ENCODE results near the gene GOT1.

Gene GOT1

DNA sequence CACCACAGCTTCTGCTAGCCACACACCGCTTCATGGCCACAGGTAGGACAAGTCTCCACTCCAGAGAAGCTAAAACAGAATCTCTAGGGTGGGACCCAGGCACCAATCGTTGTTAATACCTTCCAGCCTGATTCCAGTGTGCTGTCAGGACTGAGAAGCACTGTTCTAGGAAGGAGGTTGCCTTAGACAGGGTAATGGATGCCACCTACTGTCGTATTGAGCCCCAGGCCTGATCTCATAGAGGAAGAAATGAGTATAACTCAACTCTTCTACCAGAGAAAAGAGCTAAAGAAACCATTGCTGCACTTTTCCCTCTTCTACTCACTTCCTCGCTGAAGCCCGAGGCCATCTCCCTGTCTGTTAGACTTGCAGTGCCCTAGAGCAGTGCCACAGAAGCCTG lies 69.5 kb downstream of the GOT1 start:
- no peak for DNase-seq (ENCODE audit: low read depth, low spot score)

- DNase-seq (ENCODE audit: low read depth, low spot score), result peak; percentile 56
Measured at GRCh38 chr10:99358101-99358500, 72.3 kb downstream of the GOT1 start.

- DNase-seq (ENCODE audit: low read depth, low spot score), result no peak
Measured at GRCh38 chr10:99357691-99358090, 72.7 kb downstream of the GOT1 start.

- no peak for DNase-seq (ENCODE audit: low read depth, low spot score)
Measured at GRCh38 chr10:99353182-99353581, 77.2 kb downstream of the GOT1 start.

- no peak for DNase-seq (ENCODE audit: low read depth, low spot score)
Measured at GRCh38 chr10:99347672-99348071, 82.8 kb downstream of the GOT1 start.
